Kidney (tissue), 14 donors: Measurements from ENCODE around the gene ACTN1. TPM values are rescaled to one million over a fixed set of nuclear protein-coding genes. Genes with fewer than 3 reads are reported as not detected.

Source experiments
- DNase-seq, 5 donors: peaks; one replicate each; pipeline ENCODE4 v3.0.0-alpha.2; 2013 to 2020
- FAIRE-seq: peaks from 2 replicates; lab custom pipeline; 2012; peaks lifted over from hg19 to GRCh38; lab: Jason Lieb, UNC
- H3K27ac ChIP-seq, 2 donors: one replicate each; pipeline ENCODE4 v1.7.0; 2013; ENCODE audit warnings: low read depth in 2 of 2, low read length in 2 of 2, inconsistent platforms in 1 of 2
- H3K27me3 ChIP-seq: one replicate; pipeline ENCODE4 v1.7.1; 2013; ENCODE audit warnings: low read length, inconsistent platforms; ENCODE audit not compliant: control insufficient read depth, insufficient read depth
- H3K36me3 ChIP-seq, 3 donors: one replicate each; pipeline versions ENCODE4 v1.7.0 to v1.7.1; 2013; ENCODE audit warnings: low read length in 3 of 3, control low read depth in 1 of 3, inconsistent platforms in 1 of 3; ENCODE audit not compliant: insufficient read depth in 3 of 3, control insufficient read depth in 2 of 3
- H3K4me1 ChIP-seq, 3 donors: one replicate each; pipeline versions ENCODE4 v1.7.0 to v1.7.1; 2013; ENCODE audit warnings: low read length in 3 of 3, inconsistent platforms in 1 of 3, low read depth in 1 of 3; ENCODE audit not compliant: control insufficient read depth in 2 of 3, insufficient read depth in 2 of 3
- H3K4me3 ChIP-seq, 3 donors: one replicate each; pipeline versions ENCODE4 v1.7.0 to v1.8.1; 2013; ENCODE audit warnings: low read length in 3 of 3, control low read depth in 1 of 3, inconsistent platforms in 1 of 3
- H3K9ac ChIP-seq, 3 donors: one replicate each; pipeline versions ENCODE4 v1.7.0 to v1.7.1; 2013; ENCODE audit warnings: low read length in 3 of 3, control low read depth in 1 of 3, inconsistent platforms in 1 of 3
- H3K9me3 ChIP-seq, 3 donors: one replicate each; pipeline versions ENCODE4 v1.7.0 to v1.7.1; 2013; ENCODE audit warnings: low read length in 3 of 3, control low read depth in 1 of 3, inconsistent platforms in 1 of 3; ENCODE audit not compliant: control insufficient read depth in 2 of 3, insufficient read depth in 1 of 3
- intact Hi-C: fragments of 100-400 bp; cut with DNase I; formaldehyde crosslinking; loops from one replicate; pipeline ENCODE4 v1.11.1; 2022
- polyA plus RNA-seq: library from polyadenylated mRNA; stranded (reverse); fragments of 350-450 nt; fragmentation: Illumina TruSeq; extraction: RNeasy Lipid Tissue Mini Kit (QIAGEN cat#74804); gene quantifications from one replicate; pipeline ENCODE4 v1.2.3, GENCODE V29; 2014; ENCODE audit warnings: low read depth, low replicate concordance; ENCODE audit not compliant: insufficient read depth
- total RNA-seq: library from RNA; stranded (reverse); fragmentation: NEBNext Ultra II Directional; extraction: Animal tissue kit (Norgen Biotek cat#: 25700); gene quantifications from one replicate; pipeline ENCODE4 v1.2.1, GENCODE V29; 2021
- TF ChIP-seq, protein P1 (sequence below): IDR thresholded peaks from 3 replicates; pipeline ENCODE4 v1.5.1; 2012; ENCODE audit warnings: mild to moderate bottlenecking, moderate library complexity, borderline replicate concordance; ENCODE audit not compliant: insufficient read depth; ENCODE audit errors: extremely low read depth
- donor health status: control.
- donor health status: control.
- donor health status: control.
- donor health status: control.
- donor health status: control.
- donor health status: DM: yes; HTN: yes; CAD: no.
- donor health status: Normal renal cell carcinoma (clear cell type).

Gene ACTN1
- total and polyA plus RNA-seq, 2 donors from 2014 or later: 20.1 to 184 TPM

DNA sequence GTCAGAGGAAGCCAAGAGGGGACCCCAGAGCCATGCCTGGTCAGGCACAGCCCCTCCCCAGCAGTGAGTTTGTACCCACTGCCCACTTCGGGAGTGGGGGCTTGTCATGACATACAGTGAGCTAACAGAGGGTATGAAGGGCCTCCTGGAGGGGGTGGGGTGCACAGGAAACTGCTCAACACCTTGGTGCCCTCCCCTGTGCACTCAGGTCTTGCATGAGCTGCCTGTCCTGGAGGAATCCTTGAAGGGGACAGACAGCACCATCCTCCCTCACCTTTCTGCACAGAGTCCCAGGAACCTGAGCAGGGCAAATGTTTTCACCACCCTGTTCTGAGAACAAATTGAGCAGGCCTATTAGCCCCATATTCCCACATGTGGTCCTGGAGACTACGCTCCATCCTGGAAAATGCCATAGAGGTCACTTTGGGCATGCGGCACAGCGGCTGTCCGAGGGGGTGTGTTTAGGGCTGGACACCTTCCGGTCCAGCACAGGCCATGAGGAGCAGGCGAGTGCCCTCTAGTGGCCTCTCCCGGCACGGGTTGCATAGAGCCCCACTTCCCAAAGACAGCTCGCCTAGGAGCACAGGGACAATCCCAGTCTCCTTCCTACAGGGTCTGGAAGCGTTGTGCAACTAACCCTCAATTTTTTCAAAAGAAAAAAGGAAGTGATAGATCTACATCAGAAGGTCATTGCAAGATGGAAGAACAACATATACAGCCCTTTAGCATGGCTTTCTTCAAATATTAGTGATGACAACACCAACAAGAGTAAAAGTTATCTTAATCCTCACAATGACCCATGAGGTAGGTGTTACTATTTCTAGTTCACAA lies 154.4 kb downstream of the ACTN1 start:
- H3K36me3 ChIP-seq: no peaks in the 10 kb centered on the region
- no peaks in the 10 kb centered on the region for H3K27me3 ChIP-seq
- peaks cover 0 to 15% (median 15%) of the 10 kb centered on the region in 3 donors for H3K4me1 ChIP-seq
- peak overlapping the region in 2 of 3 donors; percentile 37 to 56 for H3K4me3 ChIP-seq
- peak overlapping the region in 1 of 2 donors; percentile 28 for H3K27ac ChIP-seq
- FAIRE-seq (no peak), DNase-seq (peak; percentile 87 to 93 (median 91))
- intact Hi-C loops: loop anchor here (10.0 kb wide), 1 partner anchor 890 kb away; no protein-coding TSS in a partner anchor
- no peak overlapping the region for H3K9ac ChIP-seq
- TF ChIP-seq, protein P1, sequence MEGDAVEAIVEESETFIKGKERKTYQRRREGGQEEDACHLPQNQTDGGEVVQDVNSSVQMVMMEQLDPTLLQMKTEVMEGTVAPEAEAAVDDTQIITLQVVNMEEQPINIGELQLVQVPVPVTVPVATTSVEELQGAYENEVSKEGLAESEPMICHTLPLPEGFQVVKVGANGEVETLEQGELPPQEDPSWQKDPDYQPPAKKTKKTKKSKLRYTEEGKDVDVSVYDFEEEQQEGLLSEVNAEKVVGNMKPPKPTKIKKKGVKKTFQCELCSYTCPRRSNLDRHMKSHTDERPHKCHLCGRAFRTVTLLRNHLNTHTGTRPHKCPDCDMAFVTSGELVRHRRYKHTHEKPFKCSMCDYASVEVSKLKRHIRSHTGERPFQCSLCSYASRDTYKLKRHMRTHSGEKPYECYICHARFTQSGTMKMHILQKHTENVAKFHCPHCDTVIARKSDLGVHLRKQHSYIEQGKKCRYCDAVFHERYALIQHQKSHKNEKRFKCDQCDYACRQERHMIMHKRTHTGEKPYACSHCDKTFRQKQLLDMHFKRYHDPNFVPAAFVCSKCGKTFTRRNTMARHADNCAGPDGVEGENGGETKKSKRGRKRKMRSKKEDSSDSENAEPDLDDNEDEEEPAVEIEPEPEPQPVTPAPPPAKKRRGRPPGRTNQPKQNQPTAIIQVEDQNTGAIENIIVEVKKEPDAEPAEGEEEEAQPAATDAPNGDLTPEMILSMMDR: peak; percentile 83
- H3K9me3 ChIP-seq: no peaks in the 10 kb centered on the region

GRCh38 chr14:68824207-68824516 lies 154.9 kb downstream of the ACTN1 start:
- intact Hi-C loops: loop anchor here (10.0 kb wide), 1 partner anchor 889 kb away; no protein-coding TSS in a partner anchor
- H3K4me1 ChIP-seq: peaks cover 0 to 19% (median 15%) of the 10 kb centered on the region in 3 donors
- TF ChIP-seq, protein P1: no peak
- DNase-seq (no peak), FAIRE-seq (no peak)
- peak overlapping the region in 1 of 3 donors; percentile 56 for H3K4me3 ChIP-seq
- H3K27ac ChIP-seq: peak overlapping the region in 1 of 2 donors; percentile 28
- H3K27me3 ChIP-seq: no peaks in the 10 kb centered on the region
- H3K36me3 ChIP-seq: no peaks in the 10 kb centered on the region
- H3K9ac ChIP-seq: no peak overlapping the region
- no peaks in the 10 kb centered on the region for H3K9me3 ChIP-seq

Other genes with a start within 250 kb of the ACTN1 start
- 289 TPM for gene ZFP36L1, start 186.2 kb downstream of the ACTN1 start, total RNA-seq
- gene ZFP36L1, start 186.2 kb downstream of the ACTN1 start, polyA plus RNA-seq: 73.3 TPM
- 51.0 TPM for gene DCAF5, start 173.8 kb upstream of the ACTN1 start, total RNA-seq
- 17.3 TPM for gene DCAF5, start 173.8 kb upstream of the ACTN1 start, polyA plus RNA-seq
- 24.5 TPM for gene EXD2, start 212.2 kb upstream of the ACTN1 start, total RNA-seq
- gene EXD2, start 212.2 kb upstream of the ACTN1 start, polyA plus RNA-seq: 13.7 TPM